HCT116 (cell line): ENCODE measurements around the gene SLC41A3. TPM values are rescaled to one million over a fixed set of nuclear protein-coding genes. Genes with fewer than 3 reads are reported as not detected.

ENCODE experiments used
- ATAC-seq: fragments of 200-7000 bp; cut with Tn5 transposase; 2 replicates; pipeline ENCODE4 v1.9.1; 2020; ENCODE audit warnings: mild to moderate bottlenecking, moderate library complexity
- BruUV-seq: library from RNA; stranded (reverse); fragments of 400-500 nt; replicated peaks from 2 replicates; lab custom pipeline; 2021; lab: Mats Ljungman, UMichigan
- CTCF ChIA-PET: fragments of 300-600 bp; sonication (Branson Sonifier 250); formaldehyde crosslinking; loops from one replicate; lab custom pipeline; 2021; ENCODE audit warnings: antibody characterized with exemption; lab: Charles Lee
- POLR2A ChIA-PET: fragments of 300-600, 350-600 bp; sonication (Branson Sonifier 250); formaldehyde crosslinking; loops from one replicate; lab custom pipeline; 2021; ENCODE audit warnings: antibody characterized with exemption; lab: Charles Lee
- RAD21 ChIA-PET, 2 experiments: fragments of 300-600 bp; sonication (Branson Sonifier 250); formaldehyde crosslinking; loops; one replicate each; lab custom pipeline; 2023; ENCODE audit warnings: low total read pairs in 2 of 2; ENCODE audit not compliant: uncharacterized antibody in 2 of 2, unreplicated experiment in 2 of 2, low non-redundant PET in 1 of 2; lab: Charles Lee
- DNase-seq: peaks from one replicate; pipeline ENCODE4 v3.0.0-alpha.2; 2010; ENCODE audit warnings: low read depth, low spot score
- H2AFZ ChIP-seq: fragments of 200-600 bp; shearing (Covaris generic), sonication (generic); 2 replicates; pipeline ENCODE4 v1.6.1; 2017; ENCODE audit warnings: low read depth, mixed run types, mixed read lengths, antibody characterized with exemption, low read length; ENCODE audit not compliant: poor library complexity, severe bottlenecking
- H3K27ac ChIP-seq: 2 replicates; pipeline ENCODE4 v1.5.1; 2012; ENCODE audit warnings: low read depth, low read length
- H3K27me3 ChIP-seq: fragments of 200-600 bp; sonication (generic); 2 replicates; pipeline ENCODE4 v1.6.1; 2016; ENCODE audit warnings: mixed run types, low read length, mixed read lengths; ENCODE audit not compliant: insufficient read depth
- H3K36me3 ChIP-seq, 2 experiments: fragments of 200-500 bp in 1 of 2; fragments of 200-600 bp in 1 of 2; sonication (Bioruptor generic) in 1 of 2; sonication (generic) in 1 of 2; 2 replicates each; pipeline versions ENCODE4 v1.5.1 to v1.6.1; 2014 to 2016; ENCODE audit warnings: low read length in 2 of 2, inconsistent platforms in 1 of 2, mixed read lengths in 1 of 2, mixed run types in 1 of 2; ENCODE audit not compliant: insufficient read depth in 2 of 2, control insufficient read depth in 1 of 2
- H3K4me1 ChIP-seq, 2 experiments: fragments of 200-600 bp in 1 of 2; sonication (generic) in 1 of 2; 2 replicates each; pipeline versions ENCODE4 v1.5.1 to v1.6.1; 2012 to 2017; ENCODE audit warnings: low read length in 2 of 2, inconsistent platforms in 1 of 2, mild to moderate bottlenecking in 1 of 2, mixed read lengths in 1 of 2, mixed run types in 1 of 2, moderate library complexity in 1 of 2; ENCODE audit not compliant: insufficient read depth in 2 of 2, control insufficient read depth in 1 of 2
- H3K4me2 ChIP-seq: fragments of 200-600 bp; sonication (generic); 2 replicates; pipeline ENCODE4 v1.6.1; 2017; ENCODE audit warnings: mixed run types, low read length, mixed read lengths
- H3K4me3 ChIP-seq, 2 experiments: fragments of 200-600 bp in 1 of 2; sonication (generic) in 1 of 2; replicated peaks in 1 of 2; 2 replicates each; pipeline ENCODE4 v1.5.1; 2011 to 2016; ENCODE audit warnings: low read length in 2 of 2, control low read depth in 1 of 2, low read depth in 1 of 2, mild to moderate bottlenecking in 1 of 2, mixed read lengths in 1 of 2, mixed run types in 1 of 2
- H3K79me2 ChIP-seq: fragments of 200-600 bp; sonication (generic); 2 replicates; pipeline ENCODE4 v1.6.1; 2017; ENCODE audit warnings: mild to moderate bottlenecking, mixed run types, low read length, moderate library complexity, mixed read lengths; ENCODE audit not compliant: insufficient read depth
- H3K9ac ChIP-seq: fragments of 200-600 bp; sonication (generic); 2 replicates; pipeline ENCODE4 v1.6.1; 2016; ENCODE audit warnings: low read length, mixed read lengths
- H3K9me2 ChIP-seq: fragments of 200-600 bp; sonication (generic), shearing (Covaris generic); 2 replicates; pipeline ENCODE4 v1.6.1; 2017; ENCODE audit warnings: mixed run types, mild to moderate bottlenecking, moderate library complexity; ENCODE audit not compliant: insufficient read depth
- H3K9me3 ChIP-seq, 2 experiments: fragments of 200-500 bp in 1 of 2; fragments of 200-600 bp in 1 of 2; sonication (Bioruptor generic) in 1 of 2; sonication (generic) in 1 of 2; 2 replicates each; pipeline ENCODE4 v1.6.1; 2014 to 2017; ENCODE audit warnings: low read length in 2 of 2, mixed read lengths in 2 of 2, inconsistent platforms in 1 of 2, low read depth in 1 of 2, mild to moderate bottlenecking in 1 of 2, mixed run types in 1 of 2, moderate library complexity in 1 of 2; ENCODE audit not compliant: control insufficient read depth in 1 of 2, insufficient read depth in 1 of 2
- H4K20me1 ChIP-seq: fragments of 200-600 bp; sonication (generic), shearing (Covaris generic); 2 replicates; pipeline ENCODE4 v1.6.1; 2017; ENCODE audit warnings: mixed run types, mild to moderate bottlenecking, moderate library complexity; ENCODE audit not compliant: insufficient read depth
- CEBPB ChIP-seq: IDR thresholded peaks from 2 replicates; pipeline ENCODE4 v1.6.1; 2012; ENCODE audit warnings: low read depth
- CTCF ChIP-seq, 3 experiments: fragments of 200-600 bp in 1 of 3; sonication (generic) in 1 of 3; IDR thresholded peaks in 2 of 3; conservative IDR thresholded peaks in 1 of 3; 2 replicates each; pipeline ENCODE4 v1.5.1; 2012 to 2017; ENCODE audit warnings: low read depth in 2 of 3, low read length in 2 of 3, antibody characterized with exemption in 1 of 3, borderline replicate concordance in 1 of 3, control low read depth in 1 of 3, mild to moderate bottlenecking in 1 of 3, mixed read lengths in 1 of 3, mixed run types in 1 of 3, moderate library complexity in 1 of 3; ENCODE audit not compliant: insufficient read depth in 1 of 3
- EGR1 ChIP-seq: IDR thresholded peaks from 2 replicates; pipeline ENCODE4 v1.6.1; 2012; ENCODE audit warnings: low read depth
- ELF1 ChIP-seq: IDR thresholded peaks from 2 replicates; pipeline ENCODE4 v1.6.1; 2012; ENCODE audit warnings: low read depth, borderline replicate concordance
- EZH2phosphoT487 ChIP-seq: fragments of 200-600 bp; IDR thresholded peaks from 2 replicates; pipeline ENCODE4 v1.6.1; 2018; ENCODE audit warnings: antibody characterized with exemption, borderline replicate concordance
- FOSL1 ChIP-seq: IDR thresholded peaks from 2 replicates; pipeline ENCODE4 v1.6.1; 2012; ENCODE audit warnings: low read depth
- JUND ChIP-seq: IDR thresholded peaks from 2 replicates; pipeline ENCODE4 v1.6.1; 2012
- MAX ChIP-seq: IDR thresholded peaks from 2 replicates; pipeline ENCODE4 v1.6.1; 2012
- POLR2A ChIP-seq: IDR thresholded peaks from 2 replicates; pipeline ENCODE4 v1.7.0; 2011; ENCODE audit warnings: borderline replicate concordance; ENCODE audit not compliant: insufficient read depth, insufficient read length; ENCODE audit errors: extremely low read depth
- RAD21 ChIP-seq: IDR thresholded peaks from 2 replicates; pipeline ENCODE4 v1.6.1; 2012; ENCODE audit warnings: low read depth, mild to moderate bottlenecking
- SP1 ChIP-seq: IDR thresholded peaks from 2 replicates; pipeline ENCODE4 v1.6.1; 2012; ENCODE audit warnings: low read depth
- SRF ChIP-seq: IDR thresholded peaks from 2 replicates; pipeline ENCODE4 v1.6.1; 2012; ENCODE audit warnings: low read depth
- TCF7L2 ChIP-seq: IDR thresholded peaks from 2 replicates; pipeline ENCODE4 v1.7.0; 2011; ENCODE audit warnings: borderline replicate concordance, inconsistent platforms; ENCODE audit not compliant: insufficient read depth, insufficient read length; ENCODE audit errors: extremely low read depth
- YY1 ChIP-seq: IDR thresholded peaks from 2 replicates; pipeline ENCODE4 v1.6.1; 2011; ENCODE audit warnings: low read length, low read depth, moderate library complexity, mild to moderate bottlenecking; ENCODE audit not compliant: insufficient replicate concordance; ENCODE audit errors: extremely low read depth
- ZNF274 ChIP-seq: fragments of 200-500 bp; sonication (Bioruptor generic); IDR thresholded peaks from 2 replicates; pipeline ENCODE4 v1.6.1; 2014; ENCODE audit warnings: mild to moderate bottlenecking, low read depth, low read length, inconsistent platforms
- intact Hi-C: fragments of 100-400 bp; cut with micrococcal nuclease; formaldehyde crosslinking; loops from 2 replicates; pipeline ENCODE4 v1.10.0; 2022
- total RNA-seq: library from RNA; stranded (reverse); gene quantifications from one replicate; pipeline ENCODE4 v1.2.1, GENCODE V29; 2021; ENCODE audit not compliant: unreplicated experiment

The SLC41A3 gene
- total RNA-seq, 1 experiment from 2014 or later, result 45.9 TPM

- no peaks in the 10 kb centered on the region for H3K9me3 ChIP-seq
- POLR2A ChIA-PET, result no interaction called here
- no peak overlapping the region for H3K9ac ChIP-seq
- no peak overlapping the region for H3K4me2 ChIP-seq
- no peak for TF ChIP-seq CEBPB
- TF ChIP-seq TCF7L2, result no peak
- TF ChIP-seq EGR1, result no peak
- TF ChIP-seq EZH2phosphoT487, result no peak
- TF ChIP-seq ELF1, result no peak
- no peak for TF ChIP-seq FOSL1
- no peak for TF ChIP-seq POLR2A
- no peak for TF ChIP-seq RAD21
- TF ChIP-seq YY1, result no peak
- TF ChIP-seq MAX, result no peak
- peaks cover 8 to 13% of the 10 kb centered on the region in 2 experiments; a peak in 3 of 4 replicates for H3K4me1 ChIP-seq
- H3K36me3 ChIP-seq, result no peaks in the 10 kb centered on the region
- H3K27ac ChIP-seq, result no peak overlapping the region
- no peaks in the 10 kb centered on the region for H4K20me1 ChIP-seq
- no peaks in the 10 kb centered on the region for H3K9me2 ChIP-seq
- H3K4me3 ChIP-seq, result no peak overlapping the region
- H3K27me3 ChIP-seq, result no peaks in the 10 kb centered on the region
- ATAC-seq (no peak), DNase-seq (no peak)
- CTCF ChIA-PET, result no interaction called here
- intact Hi-C loops, result loop anchor here (10.0 kb wide), 1 partner anchor 195 kb away; no protein-coding TSS in a partner anchor
- RAD21 ChIA-PET, result no interaction called here
- peak overlapping the region; percentile 35 for H2AFZ ChIP-seq
- BruUV-seq, result no TSS peak
- H3K79me2 ChIP-seq, result no peaks in the 10 kb centered on the region
Measured at GRCh38 chr3:126119976-126120375, 36.1 kb upstream of the SLC41A3 start.

- BruUV-seq, result no TSS peak
- no peak for DNase-seq
- RAD21 ChIA-PET, result no interaction called here
Measured at GRCh38 chr3:126119008-126119675, 35.2 kb upstream of the SLC41A3 start.

More at GRCh38 chr3:126119008-126119675, 35.2 kb upstream of the SLC41A3 start:
- intact Hi-C loops, result loop anchor here (10.0 kb wide), 1 partner anchor 194 kb away; no protein-coding TSS in a partner anchor
- CTCF ChIA-PET, result no interaction called here
- Histone ChIP-seq H3K4me2 (peak overlapping the region; percentile 26), H3K36me3 (no peaks in the 10 kb centered on the region), H3K27ac (no peak overlapping the region), H3K4me3 (no peak overlapping the region), H3K9me3 (no peaks in the 10 kb centered on the region), H2AFZ (no peak overlapping the region), H3K9me2 (no peaks in the 10 kb centered on the region), H3K4me1 (peaks cover 8 to 13% of the 10 kb centered on the region in 2 experiments; a peak in 3 of 4 replicates), H4K20me1 (no peaks in the 10 kb centered on the region), H3K27me3 (no peaks in the 10 kb centered on the region), H3K79me2 (no peaks in the 10 kb centered on the region), H3K9ac (no peak overlapping the region)
- POLR2A ChIA-PET, result interaction anchor here (0.6 kb wide), 1 partner anchor 59 kb away, joined by 3 read pairs; no protein-coding TSS in a partner anchor
- TF ChIP-seq JUND (no peak), CTCF (IDR thresholded peaks at IDR 0.05 in 2 of 3, conservative IDR thresholded peaks at IDR 0.05 in 1 of 3; ENCODE audit: borderline replicate concordance in 1 of 3, insufficient read depth in 1 of 3, low read depth in 2 of 3, low read length in 2 of 3) (no peak), SRF (no peak), ZNF274 (no peak), SP1 (no peak; the same call in 1 of the 2 replicates)
- peak; percentile 46; the same call in 1 of the 2 replicates for ATAC-seq
